NCI-H2196 treated with DMSO at 0.1 percent for 48 hours (cell line): ENCODE results near the gene PRDX5.

ENCODE experiments used
- DNase-seq: peaks from one replicate; lab custom pipeline; 2025; ENCODE audit not compliant: unreplicated experiment; lab: John Stamatoyannopoulos, UW

Gene PRDX5

GRCh38 chr11:64343767-64344559 is 26.0 kb downstream of the PRDX5 start:
- DNase-seq: no peak

- no peak for DNase-seq
Observed at GRCh38 chr11:64344787-64345186, 26.9 kb downstream of the PRDX5 start.

GRCh38 chr11:64347193-64347867 is 29.4 kb downstream of the PRDX5 start:
- no peak for DNase-seq

GRCh38 chr11:64348383-64349024 is 30.6 kb downstream of the PRDX5 start:
- peak; percentile 35 for DNase-seq

GRCh38 chr11:64349025-64349387 is 31.1 kb downstream of the PRDX5 start:
- DNase-seq: no peak

- DNase-seq: no peak
Observed at GRCh38 chr11:64349404-64349803, 31.5 kb downstream of the PRDX5 start.

GRCh38 chr11:64351136-64351631 is 33.3 kb downstream of the PRDX5 start:
- no peak for DNase-seq

- no peak for DNase-seq
Observed at GRCh38 chr11:64352099-64352994, 34.4 kb downstream of the PRDX5 start.

GRCh38 chr11:64352995-64353714 is 35.2 kb downstream of the PRDX5 start:
- no peak for DNase-seq

- no peak for DNase-seq
Observed at GRCh38 chr11:64353715-64354506, 36.0 kb downstream of the PRDX5 start.

GRCh38 chr11:64355078-64355940 is 37.4 kb downstream of the PRDX5 start:
- peak; percentile 55 for DNase-seq

GRCh38 chr11:64356498-64357411 is 38.8 kb downstream of the PRDX5 start:
- DNase-seq: peak; percentile 19

- DNase-seq: no peak
Observed at GRCh38 chr11:64357446-64357845, 39.5 kb downstream of the PRDX5 start.

GRCh38 chr11:64357904-64358535 is 40.1 kb downstream of the PRDX5 start:
- DNase-seq: no peak

- DNase-seq: no peak
Observed at GRCh38 chr11:64358536-64358906, 40.6 kb downstream of the PRDX5 start.

GRCh38 chr11:64358907-64359711 is 41.2 kb downstream of the PRDX5 start, which contains the start of gene RPS6KA4:
Gene RPS6KA4 (plus strand): TSS chr11:64359162. CDS start chr11:64359236, 74 bp downstream.
- no peak for DNase-seq
